H1 (cell line): Measurements from ENCODE around the gene ENPP1. TPM values are rescaled to one million over a fixed set of nuclear protein-coding genes. Genes with fewer than 3 reads are reported as not detected.

Experiments used
- CTCF ChIA-PET: fragments of 300-600 bp; sonication (Branson Sonifier 250); formaldehyde crosslinking; loops from one replicate; lab custom pipeline; 2021; ENCODE audit not compliant: partially characterized antibody; lab: Charles Lee
- POLR2A ChIA-PET: fragments of 300-600 bp; sonication (Branson Sonifier 250); formaldehyde crosslinking; loops from one replicate; lab custom pipeline; 2021; ENCODE audit warnings: inconsistent platforms; ENCODE audit not compliant: partially characterized antibody; lab: Charles Lee
- DNase-seq, 2 experiments: peaks; one replicate each; pipeline versions ENCODE4 v3.0.0 to v3.0.0-alpha.2; 2010 to 2022; ENCODE audit warnings: low spot score in 2 of 2, low read depth in 1 of 2, mixed read lengths in 1 of 2
- FAIRE-seq: peaks from 2 replicates; lab custom pipeline; 2011; peaks lifted over from hg19 to GRCh38; lab: Jason Lieb, UNC
- H2AFZ ChIP-seq: 2 replicates; pipeline ENCODE4 v1.8.1; 2012; ENCODE audit warnings: low read length, inconsistent platforms
- H2AK5ac ChIP-seq: 2 replicates; pipeline ENCODE4 v1.6.1; 2013; ENCODE audit warnings: low read depth, low read length
- H2BK120ac ChIP-seq: replicated peaks from 2 replicates; pipeline ENCODE3; 2013; ENCODE audit warnings: low read depth, low read length, inconsistent platforms
- H2BK12ac ChIP-seq: 2 replicates; pipeline ENCODE4 v1.6.1; 2013; ENCODE audit warnings: low read depth, low read length
- H2BK15ac ChIP-seq: 2 replicates; pipeline ENCODE4 v1.6.1; 2013; ENCODE audit warnings: low read length
- H2BK20ac ChIP-seq: 2 replicates; pipeline ENCODE4 v1.6.1; 2013; ENCODE audit warnings: low read length
- H2BK5ac ChIP-seq: 2 replicates; pipeline ENCODE4 v1.6.1; 2013; ENCODE audit warnings: low read depth, low read length
- H3K14ac ChIP-seq: 2 replicates; pipeline ENCODE4 v1.6.1; 2013; ENCODE audit warnings: inconsistent platforms; ENCODE audit not compliant: insufficient read length
- H3K18ac ChIP-seq: 2 replicates; pipeline ENCODE4 v1.6.1; 2013; ENCODE audit warnings: low read length; ENCODE audit errors: extremely low read depth
- H3K23ac ChIP-seq: 2 replicates; pipeline ENCODE4 v1.6.1; 2013; ENCODE audit warnings: inconsistent platforms; ENCODE audit not compliant: insufficient read length
- H3K23me2 ChIP-seq: 2 replicates; pipeline ENCODE4 v1.6.1; 2013; ENCODE audit warnings: low read depth, low read length
- H3K27ac ChIP-seq: 2 replicates; pipeline ENCODE4 v1.6.1; 2011; ENCODE audit warnings: low read depth, low read length, inconsistent platforms
- H3K27me3 ChIP-seq, 4 experiments: replicated peaks in 1 of 4; 1 replicate in 1 of 4; 2 replicates in 3 of 4; pipeline versions ENCODE4 v1.6.1 to v1.8.1; 2011 to 2013; ENCODE audit warnings: low read length in 3 of 4, mild to moderate bottlenecking in 3 of 4, inconsistent platforms in 2 of 4, mixed read lengths in 2 of 4, moderate library complexity in 1 of 4; ENCODE audit not compliant: control insufficient read depth in 3 of 4, insufficient read depth in 3 of 4; ENCODE audit errors: extremely low read depth in 1 of 4
- H3K36me3 ChIP-seq, 4 experiments: 2 replicates each; pipeline versions ENCODE4 v1.6.1 to v1.8.1; 2011 to 2013; ENCODE audit warnings: mild to moderate bottlenecking in 4 of 4, low read length in 3 of 4, moderate library complexity in 2 of 4, control low read depth in 1 of 4, inconsistent platforms in 1 of 4; ENCODE audit not compliant: insufficient read depth in 4 of 4, control insufficient read depth in 2 of 4
- H3K4ac ChIP-seq: replicated peaks from 2 replicates; pipeline ENCODE3; 2013; ENCODE audit warnings: low read length, low read depth, mixed read lengths, inconsistent platforms; ENCODE audit not compliant: insufficient read length
- H3K4me1 ChIP-seq, 4 experiments: replicated peaks in 1 of 4; 1 replicate in 1 of 4; 2 replicates in 3 of 4; pipeline versions ENCODE4 v1.6.1 to v1.8.1; 2011 to 2013; ENCODE audit warnings: low read length in 3 of 4, inconsistent platforms in 2 of 4, mixed read lengths in 1 of 4; ENCODE audit not compliant: insufficient read depth in 4 of 4, control insufficient read depth in 3 of 4
- H3K4me2 ChIP-seq, 2 experiments: 2 replicates each; pipeline versions ENCODE4 v1.6.1 to v1.8.1; 2011 to 2013; ENCODE audit warnings: low read depth in 2 of 2, low read length in 2 of 2, control low read depth in 1 of 2, inconsistent platforms in 1 of 2, mild to moderate bottlenecking in 1 of 2; ENCODE audit not compliant: insufficient read depth in 1 of 2
- H3K4me3 ChIP-seq, 4 experiments: fragments of 200-600, 300-600 bp in 1 of 4; sonication (generic), shearing (Covaris generic), sonication (Bioruptor Twin) in 1 of 4; 2 replicates each; pipeline versions ENCODE4 v1.5.1 to v1.8.1; 2011 to 2016; ENCODE audit warnings: low read length in 4 of 4, low read depth in 3 of 4, control low read depth in 2 of 4, inconsistent platforms in 2 of 4, mild to moderate bottlenecking in 2 of 4, mixed read lengths in 1 of 4, moderate library complexity in 1 of 4; ENCODE audit not compliant: insufficient read depth in 2 of 4; ENCODE audit errors: extremely low read depth in 1 of 4
- H3K56ac ChIP-seq: replicated peaks from 2 replicates; pipeline ENCODE3; 2013; ENCODE audit warnings: low read depth, mild to moderate bottlenecking, mixed read lengths, low read length, inconsistent platforms; ENCODE audit not compliant: insufficient read length
- H3K79me1 ChIP-seq: 2 replicates; pipeline ENCODE4 v1.6.1; 2013; ENCODE audit warnings: low read depth, low read length, control low read depth
- H3K79me2 ChIP-seq, 2 experiments: 2 replicates each; pipeline versions ENCODE4 v1.6.1 to v1.8.1; 2012 to 2013; ENCODE audit warnings: low read length in 2 of 2, mild to moderate bottlenecking in 2 of 2, inconsistent platforms in 1 of 2; ENCODE audit not compliant: insufficient read depth in 2 of 2, control insufficient read depth in 1 of 2
- H3K9ac ChIP-seq, 4 experiments: replicated peaks in 1 of 4; 1 replicate in 1 of 4; 2 replicates in 3 of 4; pipeline versions ENCODE4 v1.6.1 to v1.8.1; 2011 to 2013; ENCODE audit warnings: low read depth in 3 of 4, low read length in 3 of 4, control low read depth in 2 of 4, mild to moderate bottlenecking in 2 of 4, moderate library complexity in 2 of 4, inconsistent platforms in 1 of 4; ENCODE audit errors: extremely low read depth in 1 of 4
- H3K9me3 ChIP-seq, 2 experiments: 2 replicates each; pipeline versions ENCODE4 v1.6.1 to v1.8.1; 2012 to 2013; ENCODE audit warnings: mild to moderate bottlenecking in 2 of 2, moderate library complexity in 2 of 2, control low read depth in 1 of 2, inconsistent platforms in 1 of 2, low read depth in 1 of 2, low read length in 1 of 2, mixed read lengths in 1 of 2; ENCODE audit not compliant: insufficient read depth in 2 of 2
- H4K20me1 ChIP-seq, 2 experiments: replicated peaks in 1 of 2; 2 replicates each; pipeline versions ENCODE3 to v1.8.1; 2011 to 2013; ENCODE audit warnings: inconsistent platforms in 2 of 2, low read length in 2 of 2, mild to moderate bottlenecking in 1 of 2; ENCODE audit not compliant: insufficient read depth in 2 of 2, control insufficient read depth in 1 of 2
- H4K5ac ChIP-seq: 2 replicates; pipeline ENCODE4 v1.6.1; 2013; ENCODE audit warnings: low read length, low read depth, mixed read lengths, inconsistent platforms; ENCODE audit not compliant: insufficient read length
- H4K8ac ChIP-seq: 2 replicates; pipeline ENCODE4 v1.8.0; 2013; ENCODE audit warnings: mild to moderate bottlenecking, moderate library complexity, low read length, inconsistent platforms; ENCODE audit not compliant: insufficient read depth; ENCODE audit errors: extremely low read depth
- H4K91ac ChIP-seq: replicated peaks from 2 replicates; pipeline ENCODE3; 2013; ENCODE audit warnings: low read length, mixed read lengths, inconsistent platforms; ENCODE audit not compliant: insufficient read length
- BRCA1 ChIP-seq: IDR thresholded peaks from 2 replicates; pipeline ENCODE4 v1.6.1; 2012; ENCODE audit warnings: low read depth, low read length, improper control_type of control experiment
- CEBPB ChIP-seq: IDR thresholded peaks from 2 replicates; pipeline ENCODE4 v1.6.1; 2012; ENCODE audit warnings: low read depth, low read length
- CTBP2 ChIP-seq: IDR thresholded peaks from 2 replicates; pipeline ENCODE4 v1.7.0; 2011; ENCODE audit warnings: borderline replicate concordance, mild to moderate bottlenecking, moderate library complexity, mixed read lengths, low read length; ENCODE audit not compliant: insufficient read depth, insufficient read length
- EZH2 ChIP-seq: fragments of 200-600 bp; sonication (generic); IDR thresholded peaks from 2 replicates; pipeline ENCODE4 v1.7.1; 2012; ENCODE audit warnings: low read depth, mild to moderate bottlenecking, moderate library complexity, low read length, inconsistent platforms; ENCODE audit not compliant: severe bottlenecking
- GTF2F1 ChIP-seq: IDR thresholded peaks from 2 replicates; pipeline ENCODE4 v1.6.1; 2012; ENCODE audit warnings: low read depth, low read length, improper control_type of control experiment, borderline replicate concordance
- JUN ChIP-seq: IDR thresholded peaks from 2 replicates; pipeline ENCODE4 v1.6.1; 2011; ENCODE audit warnings: low read depth, mild to moderate bottlenecking, improper control_type of control experiment, low read length
- RBBP5 ChIP-seq: IDR thresholded peaks from 2 replicates; pipeline ENCODE4 v1.7.1; 2012; ENCODE audit warnings: low read depth, mild to moderate bottlenecking, inconsistent platforms, low read length, moderate library complexity, borderline replicate concordance
- SP4 ChIP-seq: IDR thresholded peaks from 2 replicates; pipeline ENCODE4 v1.6.1; 2012; ENCODE audit warnings: low read length, inconsistent platforms
- TEAD4 ChIP-seq: IDR thresholded peaks from 2 replicates; pipeline ENCODE4 v1.6.1; 2012; ENCODE audit warnings: low read depth, low read length, inconsistent platforms, mixed read lengths
- WGBS, 2 experiments: shearing (Covaris generic) in 1 of 2; methylation state at CpG; one replicate each; pipeline versions ENCODE4 v1.1.6 to v1.1.7; 2013 to 2015; ENCODE audit warnings: low lambda C conversion rate in 2 of 2, mixed read lengths in 2 of 2, inconsistent platforms in 1 of 2, low coverage in 1 of 2, missing lambda C conversion rate in 1 of 2; ENCODE audit not compliant: insufficient replicate concordance in 2 of 2, insufficient coverage in 1 of 2, insufficient read length in 1 of 2; ENCODE audit errors: extremely low coverage in 1 of 2, missing lambda C conversion rate in 1 of 2; 5-methylcytosine and 5-hydroxymethylcytosine counted together
- polyA plus RNA-seq, 7 experiments: library from polyadenylated mRNA; depleted of rRNA in 3 of 7; stranded (reverse) in 5 of 7; unstranded in 2 of 7; fragments of >200 nt in 5 of 7; fragments of 200-250 nt in 2 of 7; gene quantifications; 1 replicate in 5 of 7; 2 replicates in 1 of 7; 4 replicates in 1 of 7; pipeline versions ENCODE4 v1.2.1 to v1.2.3, GENCODE V29; 2011 to 2013; ENCODE audit warnings: missing spikeins in 2 of 7, mixed read lengths in 2 of 7
- total RNA-seq: library from RNA; stranded (reverse); fragmentation: NEBNext Ultra II Directional; extraction: Animal tissue kit (Norgen Biotek cat#: 25700); gene quantifications from 2 replicates; pipeline ENCODE4 v1.2.1, GENCODE V29; 2021

ENPP1 gene
- total and polyA plus RNA-seq, 2 of the 8 experiments (the other 6 are each of a cell fraction or from before 2014, with no cell fraction given) = 10.1 to 39.1 TPM

DNA sequence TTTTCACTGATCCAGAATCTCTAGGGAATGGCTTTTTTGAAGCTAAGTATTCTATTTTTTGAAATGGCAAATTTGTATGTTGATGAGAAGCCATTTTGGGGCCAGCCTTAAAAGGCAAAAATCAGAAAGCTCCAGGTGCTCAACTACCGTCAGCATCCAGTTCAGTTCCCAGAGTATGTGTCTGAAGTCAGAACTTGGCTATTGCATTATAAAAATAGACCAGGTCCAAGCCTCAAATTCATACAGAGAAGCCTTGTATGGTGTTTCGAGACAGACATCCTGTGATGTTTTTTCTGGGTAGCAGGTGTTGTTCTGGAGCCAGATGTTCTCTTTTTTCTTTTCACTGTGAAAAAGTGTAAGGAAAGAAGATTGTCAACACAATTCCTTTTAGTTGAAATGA is 75.2 kb downstream of the ENPP1 start:
- CTCF ChIA-PET = interaction anchor here (1.4 kb wide), 1 partner anchor 12 kb away, joined by 4 read pairs; no protein-coding TSS in a partner anchor
- Histone ChIP-seq H4K8ac (no peak overlapping the region), H4K20me1 (no peaks in the 10 kb centered on the region), H3K18ac (no peak overlapping the region), H4K5ac (no peak overlapping the region), H3K23me2 (no peaks in the 10 kb centered on the region), H3K36me3 (peaks cover 0 to 32% (median 20%) of the 10 kb centered on the region in 4 experiments; a peak in 6 of 8 replicates), H4K91ac (no peak overlapping the region), H2BK20ac (no peak overlapping the region), H3K14ac (no peak overlapping the region), H3K9ac (no peak overlapping the region), H2BK120ac (no peak overlapping the region)
- 91% methylated on average over 2 of the region's 2 CpGs; no CpG with 5 or more reads in 1 of the 2 experiments for WGBS, 2 experiments
- TF ChIP-seq SP4 (no peak), GTF2F1 (no peak), EZH2 (no peak), RBBP5 (no peak), CTBP2 (no peak), BRCA1 (no peak), TEAD4 (no peak), CEBPB (no peak), JUN (no peak)
- TF ChIP-seq, all 59 proteins: peak for 0
- H3K27me3 ChIP-seq = no peaks in the 10 kb centered on the region
- H3K4me2 ChIP-seq = no peak overlapping the region
- no peak overlapping the region for H2AK5ac ChIP-seq
- H3K79me2 ChIP-seq = no peaks in the 10 kb centered on the region
- H2AFZ ChIP-seq = no peak overlapping the region
- FAIRE-seq (no peak), DNase-seq (no peak)
- no peak overlapping the region for H3K23ac ChIP-seq
- POLR2A ChIA-PET = interaction anchor here (1.0 kb wide), 1 partner anchor 14 kb away, joined by 3 read pairs; no protein-coding TSS in a partner anchor
- H3K4ac ChIP-seq = no peak overlapping the region
- no peaks in the 10 kb centered on the region for H3K79me1 ChIP-seq
- no peak overlapping the region for H2BK15ac ChIP-seq
- no peak overlapping the region for H2BK12ac ChIP-seq
- H3K27ac ChIP-seq = no peak overlapping the region
- no peaks in the 10 kb centered on the region for H3K9me3 ChIP-seq
- no peak overlapping the region for H3K56ac ChIP-seq
- H3K4me1 ChIP-seq = no peaks in the 10 kb centered on the region
- no peak overlapping the region for H2BK5ac ChIP-seq
- no peak overlapping the region for H3K4me3 ChIP-seq
